Duodenal mucosa (tissue), 2 donors: ENCODE results near the gene KIAA0753.
"Not testable (repeated sequence)": the region's sequence is repeated elsewhere in the genome, so short reads cannot be mapped to it uniquely, and the experiment has no call there.

Experiments used
- H3K27ac ChIP-seq: one replicate; pipeline ENCODE4 v1.7.0; 2013; ENCODE audit warnings: low read depth, low read length
- H3K27me3 ChIP-seq, 2 donors: one replicate each; pipeline ENCODE4 v1.7.0; 2013; ENCODE audit warnings: low read length in 2 of 2, control low read depth in 1 of 2; ENCODE audit not compliant: insufficient read depth in 2 of 2, control insufficient read depth in 1 of 2
- H3K36me3 ChIP-seq, 2 donors: one replicate each; pipeline ENCODE4 v1.7.0; 2013; ENCODE audit warnings: low read length in 2 of 2, control low read depth in 1 of 2; ENCODE audit not compliant: insufficient read depth in 2 of 2, control insufficient read depth in 1 of 2
- H3K4me1 ChIP-seq, 2 donors: one replicate each; pipeline ENCODE4 v1.7.0; 2013; ENCODE audit warnings: low read length in 2 of 2, control low read depth in 1 of 2; ENCODE audit not compliant: insufficient read depth in 2 of 2, control insufficient read depth in 1 of 2
- H3K4me3 ChIP-seq, 2 donors: one replicate each; pipeline ENCODE4 v1.7.0; 2013; ENCODE audit warnings: low read length in 2 of 2, low read depth in 1 of 2
- H3K9ac ChIP-seq, 2 donors: one replicate each; pipeline ENCODE4 v1.7.0; 2013; ENCODE audit warnings: low read length in 2 of 2, low read depth in 1 of 2
- H3K9me3 ChIP-seq, 2 donors: one replicate each; pipeline ENCODE4 v1.7.0; 2013; ENCODE audit warnings: low read length in 2 of 2, control low read depth in 1 of 2; ENCODE audit not compliant: control insufficient read depth in 1 of 2

KIAA0753 gene

GRCh38 chr17:6574687-6575595 is 65.6 kb downstream of the KIAA0753 start:
- Histone ChIP-seq H3K9ac (no peak overlapping the region), H3K27ac (no peak overlapping the region)

GRCh38 chr17:6573982-6574686 is 66.4 kb downstream of the KIAA0753 start:
- Histone ChIP-seq H3K9ac (no peak overlapping the region), H3K4me3 (no peak overlapping the region), H3K27me3 (no peaks in the 10 kb centered on the region), H3K9me3 (no peaks in the 10 kb centered on the region), H3K36me3 (peaks cover 0 to 12% of the 10 kb centered on the region in 2 donors), H3K4me1 (peaks cover 5 to 10% of the 10 kb centered on the region in 2 donors), H3K27ac (no peak overlapping the region)

More at GRCh38 chr17:6574687-6575595, 65.6 kb downstream of the KIAA0753 start:
- H3K27me3 ChIP-seq, result no peaks in the 10 kb centered on the region
- H3K36me3 ChIP-seq, result peaks cover 0 to 18% of the 10 kb centered on the region in 2 donors
- H3K4me3 ChIP-seq, result no peak overlapping the region
- H3K9me3 ChIP-seq, result no peaks in the 10 kb centered on the region
- peaks cover 5 to 10% of the 10 kb centered on the region in 2 donors for H3K4me1 ChIP-seq

GRCh38 chr17:6573495-6573894 is 67.0 kb downstream of the KIAA0753 start:
- H3K4me1 ChIP-seq, result peaks cover 5 to 10% of the 10 kb centered on the region in 2 donors
- H3K9me3 ChIP-seq, H3K4me3 ChIP-seq, H3K27me3 ChIP-seq, H3K36me3 ChIP-seq, H3K9ac ChIP-seq, H3K27ac ChIP-seq: not testable (repeated sequence)

- no peak overlapping the region for H3K4me3 ChIP-seq
- H3K27ac ChIP-seq, result no peak overlapping the region
- peaks cover 5 to 10% of the 10 kb centered on the region in 2 donors for H3K4me1 ChIP-seq
Observed at GRCh38 chr17:6572972-6573370, 67.5 kb downstream of the KIAA0753 start.

GRCh38 chr17:6571452-6571781 is 69.1 kb downstream of the KIAA0753 start:
- Histone ChIP-seq H3K4me3 (no peak overlapping the region), H3K27me3 (no peaks in the 10 kb centered on the region), H3K4me1 (peaks cover 5 to 10% of the 10 kb centered on the region in 2 donors), H3K9ac (no peak overlapping the region), H3K27ac (no peak overlapping the region), H3K9me3 (no peaks in the 10 kb centered on the region), H3K36me3 (no peaks in the 10 kb centered on the region)

More at GRCh38 chr17:6572972-6573370, 67.5 kb downstream of the KIAA0753 start:
- peaks cover 0 to 4% of the 10 kb centered on the region in 2 donors for H3K36me3 ChIP-seq
- no peaks in the 10 kb centered on the region for H3K27me3 ChIP-seq
- no peak overlapping the region for H3K9ac ChIP-seq
- H3K9me3 ChIP-seq, result no peaks in the 10 kb centered on the region

DNA sequence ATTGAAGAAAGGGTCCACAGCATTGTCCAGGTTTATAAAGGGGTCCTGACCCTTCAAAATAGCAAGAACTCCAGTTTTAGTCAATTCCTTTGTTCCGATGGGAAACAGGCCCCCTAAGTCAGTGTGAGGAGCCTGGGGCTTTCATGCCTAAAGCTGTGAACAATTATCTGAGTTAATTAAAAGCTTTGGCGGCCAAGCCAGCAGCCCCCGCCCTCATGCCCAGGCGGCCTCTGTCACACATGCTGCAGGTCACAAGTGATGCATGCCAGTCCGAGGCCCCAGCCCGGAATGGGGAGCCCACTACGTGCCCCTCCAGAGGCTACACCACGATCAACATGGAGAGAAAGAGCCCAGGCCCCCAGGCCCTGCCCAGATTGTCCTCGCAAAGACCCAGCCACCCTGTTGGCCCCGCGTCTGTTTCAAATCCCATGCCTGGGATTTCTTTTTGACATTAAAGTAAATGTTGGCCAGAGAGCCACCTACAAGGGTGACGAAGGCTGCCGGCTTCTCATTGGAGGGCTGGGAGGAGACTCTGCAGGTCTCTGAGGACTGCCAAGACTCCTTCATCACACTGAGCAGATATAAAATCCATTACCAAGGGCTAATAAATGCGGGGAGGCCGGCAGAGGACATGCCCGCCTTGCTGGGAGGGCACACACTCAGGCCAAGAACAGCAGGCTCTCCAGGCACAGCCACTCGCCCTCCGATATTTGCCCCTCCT is 69.6 kb downstream of the KIAA0753 start:
- no peaks in the 10 kb centered on the region for H3K9me3 ChIP-seq
- no peaks in the 10 kb centered on the region for H3K27me3 ChIP-seq
- no peak overlapping the region for H3K4me3 ChIP-seq
- H3K4me1 ChIP-seq, result peaks cover 5 to 10% of the 10 kb centered on the region in 2 donors
- no peak overlapping the region for H3K27ac ChIP-seq
- H3K36me3 ChIP-seq, result no peaks in the 10 kb centered on the region
- no peak overlapping the region for H3K9ac ChIP-seq

DNA sequence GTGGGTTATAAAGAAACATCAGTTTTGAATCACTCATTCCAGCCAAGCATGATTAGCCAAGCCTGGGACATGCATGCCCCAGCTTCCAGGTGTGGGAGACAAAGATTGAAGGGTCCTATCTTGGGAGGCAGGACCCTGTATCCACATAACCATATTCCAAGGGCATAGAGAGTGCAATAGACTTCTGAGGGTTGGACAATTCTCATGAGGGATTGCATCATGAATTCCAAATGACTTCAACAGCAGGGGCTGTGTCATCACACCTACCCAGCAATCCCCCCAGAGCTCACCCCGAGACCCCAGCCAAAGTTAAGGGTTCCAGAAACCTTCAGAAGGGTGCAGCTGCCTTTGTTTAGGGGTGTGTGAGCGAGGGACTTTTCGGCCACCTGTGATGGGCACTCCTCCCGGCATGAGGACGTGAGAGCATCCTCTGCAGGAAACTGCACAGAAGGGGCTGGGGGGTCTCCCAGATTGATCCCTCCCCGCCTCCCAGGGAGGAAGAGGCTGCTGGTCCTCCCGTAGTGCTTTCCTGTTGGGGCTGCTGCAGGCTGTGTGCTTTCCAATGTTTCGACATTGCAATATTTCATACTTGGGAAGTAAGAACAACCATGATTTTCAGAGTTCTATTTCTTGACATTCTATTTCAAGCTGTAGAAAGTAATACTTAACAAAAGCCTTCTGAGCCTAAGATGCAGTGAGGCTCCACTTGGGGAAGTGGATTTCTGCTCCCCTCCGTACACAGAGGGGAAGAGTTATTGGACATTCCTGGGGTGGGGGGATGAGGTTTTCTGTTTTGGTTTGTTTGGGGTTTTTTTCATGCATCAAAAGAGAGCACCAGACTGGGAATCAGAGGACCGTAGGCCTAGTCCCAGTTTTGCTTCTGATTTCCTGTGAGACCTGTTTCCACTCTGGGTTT is 70.9 kb downstream of the KIAA0753 start:
- no peak overlapping the region for H3K4me3 ChIP-seq
- no peak overlapping the region for H3K9ac ChIP-seq
- H3K27ac ChIP-seq, result no peak overlapping the region
- no peaks in the 10 kb centered on the region for H3K9me3 ChIP-seq
- no peaks in the 10 kb centered on the region for H3K36me3 ChIP-seq
- no peaks in the 10 kb centered on the region for H3K27me3 ChIP-seq
- H3K4me1 ChIP-seq, result no peaks in the 10 kb centered on the region

- H3K4me1 ChIP-seq, result no peaks in the 10 kb centered on the region
- H3K36me3 ChIP-seq, result no peaks in the 10 kb centered on the region
- H3K27me3 ChIP-seq, result no peaks in the 10 kb centered on the region
- H3K4me3 ChIP-seq, result no peak overlapping the region
- H3K9me3 ChIP-seq, result no peaks in the 10 kb centered on the region
- no peak overlapping the region for H3K9ac ChIP-seq
- no peak overlapping the region for H3K27ac ChIP-seq
Observed at GRCh38 chr17:6568184-6568758, 72.2 kb downstream of the KIAA0753 start.

DNA sequence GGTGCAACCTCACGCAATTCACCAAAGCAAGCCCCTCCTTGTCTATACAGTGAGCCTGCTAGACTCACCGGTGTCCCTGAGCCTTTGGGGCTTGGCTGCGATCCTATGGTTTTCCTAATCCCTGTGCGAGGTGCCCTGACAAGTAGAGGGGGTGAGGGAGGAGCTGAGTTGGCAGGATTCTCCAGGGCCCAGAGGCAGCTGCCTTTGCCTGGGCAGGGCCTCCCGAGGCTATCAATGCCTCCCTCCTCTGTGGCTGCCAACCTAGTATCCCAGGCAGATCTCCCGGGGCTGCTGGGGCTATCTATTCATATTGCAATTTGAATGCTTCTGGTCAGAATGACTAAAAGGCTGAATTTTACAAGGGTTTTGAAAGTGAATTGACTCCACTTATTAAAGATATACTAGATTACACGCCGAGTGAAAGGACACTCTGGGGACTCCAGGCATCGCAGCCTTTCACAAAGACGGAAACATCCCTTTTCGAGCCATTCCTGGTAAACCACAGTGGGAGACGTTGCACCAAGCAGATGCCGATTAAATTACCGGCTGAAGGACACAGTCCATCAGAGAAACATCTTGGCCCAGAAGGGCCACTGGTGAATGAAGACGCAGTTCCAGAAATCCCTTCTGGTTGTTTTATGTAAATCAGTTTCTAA is 72.9 kb downstream of the KIAA0753 start:
- H3K9me3 ChIP-seq, result no peaks in the 10 kb centered on the region
- H3K4me1 ChIP-seq, result no peaks in the 10 kb centered on the region
- H3K9ac ChIP-seq, result no peak overlapping the region
- H3K36me3 ChIP-seq, result no peaks in the 10 kb centered on the region
- no peak overlapping the region for H3K4me3 ChIP-seq
- no peaks in the 10 kb centered on the region for H3K27me3 ChIP-seq
- H3K27ac ChIP-seq, result no peak overlapping the region
